ENCODE results near the gene ACAD9. TPM values are rescaled to one million over a fixed set of nuclear protein-coding genes. Genes with fewer than 3 reads are reported as not detected.
"Not testable (repeated sequence)": the region's sequence is repeated elsewhere in the genome, so short reads cannot be mapped to it uniquely, and the experiment has no call there.

The ACAD9 gene
- 10 to 100 TPM; 36.2 to 48.9 (median 46.8) TPM for total RNA-seq

GRCh38 chr3:128879125-128879969 is at the start of gene ACAD9:
ACAD9 (plus strand) TSS chr3:128879620; CDS start chr3:128879692, 72 bp downstream.
- ATAC-seq (ENCODE audit: low FRiP score) (peak; percentile 97), DNase-seq (ENCODE audit: low spot score) (peak; percentile 90)
- no peak for TF ChIP-seq CTCF (IDR thresholded peaks at IDR 0.05)

DNA sequence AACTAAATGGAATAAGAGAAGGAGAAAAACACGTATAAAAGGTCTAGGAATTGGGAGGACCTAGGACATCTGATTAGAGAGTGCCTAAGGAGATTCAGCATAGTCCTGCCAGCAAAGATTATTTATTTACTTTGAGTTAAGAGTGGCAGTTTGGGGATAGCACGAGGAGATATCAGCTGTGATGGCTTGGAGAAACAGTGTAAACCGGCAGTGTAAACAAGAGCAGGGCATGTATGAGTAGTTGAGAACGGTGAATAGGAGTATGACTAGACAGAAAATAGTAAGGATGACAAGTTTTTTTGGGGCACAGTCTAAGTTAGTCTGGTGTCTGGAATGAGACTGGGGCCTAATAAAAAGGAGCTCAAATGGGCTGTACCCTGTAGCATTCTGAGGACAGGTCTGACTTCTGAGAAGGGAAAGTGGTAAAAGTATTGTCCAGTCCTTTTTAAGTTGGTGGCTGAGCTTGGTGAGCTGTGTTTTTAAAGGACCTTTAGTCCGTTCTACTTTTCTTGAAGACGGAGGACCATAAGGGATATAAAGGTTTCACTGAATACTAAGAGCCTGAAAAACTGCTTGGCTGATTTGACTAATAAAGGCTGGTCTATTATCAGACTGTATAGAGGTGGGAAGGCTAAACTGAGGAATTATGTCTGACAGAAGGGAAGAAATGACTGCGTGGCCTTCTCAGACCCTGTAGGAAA is 49.3 kb upstream of the ACAD9 start:
- not testable (repeated sequence) for ATAC-seq (ENCODE audit: low FRiP score); DNase-seq (ENCODE audit: low spot score)

DNA sequence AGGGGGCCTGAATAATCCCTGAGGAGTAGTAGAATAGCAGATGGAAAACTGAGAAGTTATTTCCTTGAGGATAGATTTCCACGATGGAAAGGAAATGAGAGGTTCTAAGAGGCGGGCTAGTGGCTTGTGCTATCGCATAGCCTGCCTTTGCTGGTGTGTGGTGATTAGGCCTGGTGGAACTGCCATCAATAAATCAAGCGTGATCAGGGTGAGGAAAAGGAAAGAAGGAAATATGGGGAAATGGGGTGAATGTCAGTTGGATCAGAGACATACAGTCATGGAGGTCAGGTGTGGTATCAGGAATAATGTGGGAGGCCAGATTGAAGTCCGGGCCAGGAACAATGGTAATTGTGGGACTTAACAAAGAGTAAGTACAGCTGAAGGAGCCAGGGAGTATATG is 48.7 kb upstream of the ACAD9 start:
- ATAC-seq (ENCODE audit: low FRiP score); DNase-seq (ENCODE audit: low spot score): not testable (repeated sequence)

DNA sequence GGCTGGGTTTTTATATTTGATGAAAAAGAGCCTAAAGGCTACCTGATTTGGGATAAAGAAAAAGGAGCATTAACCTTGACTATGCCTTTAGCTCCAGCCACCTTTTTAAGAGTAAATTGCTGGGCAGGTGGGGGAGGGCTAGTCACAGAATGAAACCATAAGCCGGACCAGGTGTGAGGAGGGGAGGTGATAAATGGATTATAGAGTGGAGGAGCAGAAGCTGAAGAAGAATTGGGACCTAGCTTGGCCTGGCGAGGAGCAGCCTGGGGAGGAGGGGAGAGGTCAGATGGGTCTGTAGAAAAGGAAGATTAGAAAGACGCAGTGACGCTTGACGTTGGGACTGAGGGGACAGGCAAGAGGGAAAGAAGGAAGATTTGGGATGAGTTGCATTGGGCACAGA is 46.4 kb upstream of the ACAD9 start:
- not testable (repeated sequence) for ATAC-seq (ENCODE audit: low FRiP score); DNase-seq (ENCODE audit: low spot score)

GRCh38 chr3:128835096-128835495 is 44.3 kb upstream of the ACAD9 start:
- ATAC-seq (ENCODE audit: low FRiP score): no peak
- DNase-seq (ENCODE audit: low spot score): no peak
- TF ChIP-seq CTCF (IDR thresholded peaks at IDR 0.05): no peak

DNA sequence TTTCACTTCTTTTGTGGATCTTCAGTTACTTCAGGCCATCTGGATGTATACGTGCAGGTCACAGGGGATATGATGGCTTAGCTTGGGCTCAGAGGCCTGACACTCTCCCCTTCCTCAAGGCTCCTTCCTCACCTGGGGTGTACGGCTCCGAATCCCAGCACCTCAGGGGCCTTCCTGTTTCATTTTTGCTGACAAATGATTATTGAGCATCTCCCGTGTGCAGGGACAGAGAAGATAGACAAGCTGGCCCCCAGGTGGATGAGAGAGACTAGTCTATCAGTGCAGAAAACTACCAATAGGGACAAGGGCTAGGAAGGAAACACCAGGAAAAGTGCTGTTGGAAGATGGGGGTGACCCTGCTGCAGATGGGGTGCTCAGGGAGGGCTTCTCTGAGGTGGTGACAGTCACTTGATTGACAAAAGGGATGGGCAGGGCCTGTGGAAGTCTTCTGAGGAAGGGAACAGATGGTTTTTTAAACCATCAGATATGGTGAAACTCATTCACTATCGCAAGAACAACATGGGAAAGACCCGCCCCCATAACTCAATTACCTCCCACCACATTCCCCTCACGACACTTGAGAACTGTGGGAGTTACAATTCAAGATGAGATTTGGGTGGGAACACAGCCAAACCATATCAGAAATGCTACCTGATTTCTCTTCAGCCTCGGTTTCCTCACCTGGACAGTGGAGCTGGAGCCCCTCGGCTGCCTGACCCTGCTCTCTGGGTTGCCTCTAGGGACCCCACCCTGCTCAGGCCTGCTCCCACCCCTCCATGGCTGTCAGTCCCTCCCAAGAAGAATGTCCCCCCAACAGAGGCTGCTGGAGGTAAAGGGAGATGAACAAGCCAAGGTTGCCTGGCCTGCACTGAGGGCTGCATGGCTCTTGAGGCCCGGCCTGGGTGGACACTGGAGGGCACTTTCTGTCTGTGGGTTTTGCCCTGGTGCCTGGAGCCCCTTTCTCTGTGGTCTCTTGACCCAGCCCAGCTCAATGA is 37.2 kb upstream of the ACAD9 start:
- TF ChIP-seq CTCF (IDR thresholded peaks at IDR 0.05): no peak

GRCh38 chr3:128844502-128844901 is 34.9 kb upstream of the ACAD9 start:
- TF ChIP-seq CTCF (IDR thresholded peaks at IDR 0.05): no peak
- ATAC-seq (ENCODE audit: low FRiP score) (no peak), DNase-seq (ENCODE audit: low spot score) (no peak)

More for the DNA sequence above, 37.2 kb upstream of the ACAD9 start:
- no peak for ATAC-seq (ENCODE audit: low FRiP score)
- no peak for DNase-seq (ENCODE audit: low spot score)
